GM21825 (cell line): ENCODE data around the gene PPP1R3G.

Source experiments
- ATAC-seq: cut with Tn5 transposase; IDR thresholded peaks from one replicate; pipeline ENCODE4 v1.9.1; 2021; ENCODE audit warnings: mild to moderate bottlenecking, moderate library complexity; ENCODE audit not compliant: unreplicated experiment

The PPP1R3G gene

DNA sequence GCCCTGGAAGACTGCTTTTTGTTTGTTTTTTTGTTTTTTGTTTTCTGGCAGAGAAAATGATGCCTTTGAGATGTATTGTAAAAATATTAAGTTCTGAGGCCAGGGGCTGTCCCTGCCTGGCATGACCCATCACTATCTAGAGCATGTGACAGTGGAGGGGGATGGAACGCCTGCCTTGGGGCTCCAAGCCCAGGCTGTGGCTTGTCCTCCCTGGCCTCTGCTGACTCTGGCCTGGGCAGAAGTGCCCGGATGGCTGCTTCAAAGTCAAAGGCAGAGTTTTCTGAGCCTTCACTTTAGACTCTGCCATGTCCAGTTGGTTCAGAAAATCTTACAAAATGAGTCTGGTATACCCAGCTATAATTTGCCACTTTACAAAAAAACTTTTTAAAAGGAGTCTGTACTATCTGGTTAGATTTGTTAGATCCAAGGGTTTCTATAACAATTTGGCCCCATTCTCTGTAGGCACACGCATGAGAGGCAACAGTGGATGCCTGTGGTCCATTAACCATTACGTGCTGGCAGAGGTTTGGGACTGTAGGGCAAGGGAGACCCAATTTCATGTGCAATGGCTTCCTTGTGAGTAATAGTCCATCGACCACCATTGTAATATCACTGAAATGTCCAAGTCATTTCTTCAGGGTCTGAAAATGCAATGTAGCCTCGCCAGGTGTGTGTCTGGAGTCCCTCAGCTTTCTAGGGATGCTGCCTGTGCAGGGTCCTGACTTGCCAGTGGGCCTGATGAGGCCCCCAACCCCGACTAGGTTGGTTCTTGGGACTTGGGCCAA is 8.3 kb downstream of the PPP1R3G start:
- ATAC-seq = no peak

DNA sequence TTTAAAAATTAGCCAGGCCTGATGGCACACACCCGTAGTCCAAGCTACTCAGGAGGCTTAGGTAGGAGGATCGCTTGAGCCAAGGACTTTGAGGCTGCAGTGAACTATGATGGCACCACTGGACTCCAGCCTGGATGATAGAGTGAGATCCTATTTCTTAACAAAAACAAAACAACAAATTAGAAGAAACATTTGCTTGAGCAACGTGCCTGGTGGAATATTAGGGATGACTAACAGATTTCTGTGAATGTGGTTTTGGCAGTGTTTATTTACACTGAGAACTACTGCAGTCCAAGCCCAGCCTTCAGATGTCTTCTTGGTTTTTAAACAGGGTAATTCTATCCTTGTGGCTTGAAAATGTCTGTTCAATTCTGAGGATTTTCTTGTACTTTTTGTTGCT is 9.2 kb downstream of the PPP1R3G start:
- ATAC-seq = no peak

DNA sequence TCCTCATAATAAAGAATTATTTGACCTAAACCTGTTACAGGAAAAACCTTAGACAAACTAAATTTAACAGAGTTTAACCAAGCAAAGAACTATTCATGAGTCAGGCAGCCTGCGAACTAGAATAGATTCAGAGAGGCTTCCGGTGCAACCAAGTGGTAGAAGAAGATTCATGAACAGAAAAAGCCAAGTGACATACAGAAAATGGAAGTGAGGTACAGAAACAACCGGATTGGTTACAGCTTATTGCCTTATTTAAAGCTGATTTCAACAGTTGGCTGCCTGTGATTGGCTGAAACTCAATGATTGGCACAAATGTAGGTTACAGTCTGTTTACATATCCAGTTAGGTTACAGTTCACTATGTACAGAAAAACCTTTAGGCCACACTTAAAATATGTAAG is 10.1 kb downstream of the PPP1R3G start:
- peak; percentile 66 for ATAC-seq

- no peak for ATAC-seq
These were observed 11.3 kb downstream of the PPP1R3G start for GRCh38 chr6:5096482-5096881.

- ATAC-seq = no peak
These were observed 13.5 kb downstream of the PPP1R3G start for GRCh38 chr6:5098501-5099270.

- ATAC-seq = no peak
These were observed 14.4 kb downstream of the PPP1R3G start for GRCh38 chr6:5099537-5099936.

DNA sequence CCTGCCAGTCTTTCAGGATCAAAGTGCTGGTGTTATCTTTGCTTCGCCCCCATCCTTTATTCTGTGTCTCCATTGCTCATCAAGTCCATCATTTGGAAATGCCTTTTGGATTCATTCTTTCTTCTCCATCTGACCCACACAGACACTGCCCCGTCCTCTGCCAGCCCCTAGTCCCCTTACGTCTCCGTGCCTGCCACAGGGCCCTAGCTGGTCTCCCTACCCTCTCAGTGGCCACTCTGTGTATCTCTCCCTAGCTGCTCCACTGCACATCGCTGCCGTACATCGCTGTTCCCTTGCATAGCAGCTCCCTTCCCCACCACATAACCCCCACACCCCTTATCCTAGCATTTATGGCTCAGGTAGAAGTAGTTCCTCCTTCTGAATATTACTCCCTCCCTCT is 15.7 kb downstream of the PPP1R3G start:
- no peak for ATAC-seq

DNA sequence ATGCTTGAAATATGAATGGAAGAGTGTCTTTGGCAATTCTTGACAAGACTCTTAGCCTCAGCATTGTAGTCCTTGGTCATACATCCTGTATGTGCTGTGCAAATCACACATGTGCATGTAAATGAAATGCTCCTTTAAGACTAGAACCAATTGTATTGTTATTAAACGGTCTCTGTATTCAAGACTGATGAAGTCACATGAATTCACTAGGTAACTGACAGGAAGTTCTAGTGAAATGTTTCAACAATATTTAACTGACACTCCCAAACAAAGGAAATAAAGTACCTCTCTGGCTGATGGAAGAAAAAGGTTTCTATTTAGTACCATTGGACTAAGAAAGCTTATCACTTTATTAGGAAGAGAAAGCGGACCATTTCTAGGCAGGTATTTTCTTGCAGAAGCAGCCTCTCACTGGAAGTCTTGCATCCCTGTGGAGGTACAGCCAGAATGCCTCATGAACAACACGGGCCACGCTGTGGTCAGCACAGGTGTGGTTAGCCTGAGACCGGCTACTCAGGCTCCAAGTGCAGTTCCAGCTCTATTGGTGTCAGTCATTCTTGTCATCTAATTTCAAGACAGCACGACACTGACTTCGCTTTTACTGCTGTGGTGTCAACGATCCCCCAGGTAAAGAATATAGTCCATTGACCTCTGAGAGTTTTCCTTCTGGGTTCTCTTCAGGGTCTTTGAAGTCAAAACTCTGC is 17.3 kb downstream of the PPP1R3G start:
- no peak for ATAC-seq

DNA sequence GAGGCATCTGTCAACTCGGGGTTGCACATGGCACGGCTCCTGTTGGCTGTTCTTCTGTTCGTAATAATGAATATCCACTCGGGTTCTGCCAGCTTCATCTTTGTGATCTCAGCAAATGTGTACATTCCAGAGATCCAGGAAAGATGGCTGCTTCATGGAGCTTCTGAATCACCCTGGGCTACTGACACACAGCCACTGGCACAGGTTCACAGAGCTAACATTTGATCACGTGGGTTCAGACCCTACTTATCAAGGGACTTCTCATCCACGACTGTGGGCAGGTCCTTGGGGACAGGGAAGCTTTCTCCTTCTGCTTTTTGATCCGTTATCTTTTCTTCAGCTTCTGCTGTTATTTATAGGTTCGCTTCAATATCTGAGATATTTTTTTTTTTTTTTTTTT is 18.1 kb downstream of the PPP1R3G start:
- no peak for ATAC-seq

DNA sequence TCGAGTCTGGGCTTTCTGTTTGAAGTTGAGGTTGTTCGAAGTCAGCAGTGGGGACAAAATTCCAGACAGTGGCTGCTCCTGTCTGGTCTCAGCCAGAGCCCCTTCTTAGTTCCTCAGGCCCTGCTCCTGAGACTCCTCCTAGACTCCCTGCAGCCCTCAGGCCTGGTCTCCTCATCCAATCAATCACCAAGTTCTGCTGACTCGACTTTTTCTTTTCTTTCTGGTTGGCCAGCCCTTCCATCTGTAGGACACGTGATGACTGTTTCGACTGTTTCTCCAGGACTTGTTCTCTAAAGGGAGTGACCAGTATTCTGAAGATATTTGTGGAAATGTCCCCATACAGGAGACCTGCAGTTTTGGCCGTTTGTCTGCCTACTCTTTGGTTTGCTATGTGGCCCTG is 19.5 kb downstream of the PPP1R3G start:
- ATAC-seq = no peak

GRCh38 chr6:5105146-5105545 is 20.0 kb downstream of the PPP1R3G start:
- no peak for ATAC-seq

- no peak for ATAC-seq
These were observed 22.2 kb downstream of the PPP1R3G start for GRCh38 chr6:5107341-5107740.

DNA sequence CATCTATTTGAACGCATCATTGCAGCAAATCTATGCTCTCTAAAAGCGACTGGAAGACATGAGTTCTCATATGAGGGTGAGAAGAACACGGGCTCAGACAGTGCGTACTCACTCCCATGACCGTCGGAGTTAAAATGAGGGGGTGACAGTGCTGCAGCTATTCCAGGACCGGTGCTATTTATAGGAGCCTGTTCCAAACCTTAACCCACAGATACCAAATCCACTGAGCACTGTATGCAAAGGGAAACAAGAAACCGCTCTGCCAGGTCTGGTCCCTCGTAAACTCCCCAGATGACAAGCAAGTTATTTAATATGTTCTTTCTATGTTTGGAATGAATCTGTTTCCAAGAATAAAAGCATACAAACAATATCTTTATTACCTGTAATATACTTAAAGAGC is 22.9 kb downstream of the PPP1R3G start:
- no peak for ATAC-seq

DNA sequence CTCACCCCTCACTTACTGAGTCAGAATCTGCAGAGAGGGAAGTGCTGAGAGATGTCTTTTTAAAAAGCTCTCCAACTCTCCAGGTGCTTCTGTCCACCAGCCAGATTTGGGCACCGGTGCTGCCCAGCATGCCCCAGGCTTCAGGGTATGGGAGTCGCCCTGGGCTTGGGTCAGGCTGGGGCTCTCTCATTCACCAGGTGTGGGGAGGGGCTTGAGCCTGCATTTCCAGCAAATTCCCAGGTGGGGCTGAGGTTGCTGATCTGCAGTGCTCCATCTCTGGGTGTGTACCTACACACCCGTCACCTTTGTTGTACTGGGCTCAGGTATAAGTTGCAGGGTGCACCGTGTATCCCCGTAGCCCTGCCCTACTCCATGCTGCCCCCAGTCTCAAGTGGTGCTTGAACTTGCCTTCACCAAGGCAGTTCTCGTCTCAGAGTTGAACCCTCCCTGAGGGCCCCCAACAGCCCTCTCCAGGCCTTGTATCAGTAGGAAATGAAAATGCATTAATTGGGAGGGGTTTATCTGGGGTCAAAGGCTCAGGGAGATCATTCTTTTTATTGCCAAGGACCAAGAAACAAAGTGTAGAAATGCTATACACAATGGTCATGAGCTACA is 23.5 kb downstream of the PPP1R3G start:
- no peak for ATAC-seq

DNA sequence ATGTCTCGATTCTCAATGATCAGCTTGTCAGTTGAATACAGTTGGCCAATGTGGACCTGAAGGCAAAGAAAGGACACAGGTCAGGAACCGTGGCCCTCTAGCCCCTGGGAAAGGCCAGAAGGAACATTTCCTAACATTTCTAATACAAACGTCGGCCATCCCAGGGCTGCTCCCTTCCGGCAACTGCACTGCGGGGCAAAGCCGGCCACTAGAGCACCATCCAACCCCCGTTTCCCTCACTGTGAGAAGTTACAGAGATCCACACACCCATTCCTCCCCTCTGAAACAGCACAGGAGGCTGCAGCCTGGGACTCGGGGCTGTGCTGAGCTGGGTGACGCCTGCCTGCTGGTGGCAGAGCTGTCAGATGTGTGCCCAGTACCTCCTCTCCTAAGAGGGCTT is 24.3 kb downstream of the PPP1R3G start:
- no peak for ATAC-seq

- ATAC-seq = no peak
These were observed 25.1 kb downstream of the PPP1R3G start for GRCh38 chr6:5110246-5110645.

DNA sequence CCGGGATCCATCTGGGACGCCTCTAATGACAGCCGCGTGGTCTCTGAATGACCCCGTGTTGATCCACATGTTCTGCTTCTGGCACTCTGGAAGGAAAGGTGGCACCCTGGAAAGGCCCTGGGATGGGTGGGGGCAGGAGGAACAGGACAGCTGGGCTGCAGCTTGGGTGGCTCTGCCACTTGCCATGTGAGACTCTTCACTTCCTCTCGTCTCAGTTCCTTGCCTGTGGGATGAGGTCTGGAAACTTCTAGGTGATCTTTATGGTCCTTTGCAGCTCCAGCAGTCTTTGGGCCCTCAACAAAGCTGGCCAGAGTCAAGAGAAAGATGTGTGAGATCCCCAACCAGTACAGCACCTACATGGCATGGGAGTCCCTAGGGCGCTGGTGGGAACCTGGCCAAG is 26.5 kb downstream of the PPP1R3G start:
- no peak for ATAC-seq

DNA sequence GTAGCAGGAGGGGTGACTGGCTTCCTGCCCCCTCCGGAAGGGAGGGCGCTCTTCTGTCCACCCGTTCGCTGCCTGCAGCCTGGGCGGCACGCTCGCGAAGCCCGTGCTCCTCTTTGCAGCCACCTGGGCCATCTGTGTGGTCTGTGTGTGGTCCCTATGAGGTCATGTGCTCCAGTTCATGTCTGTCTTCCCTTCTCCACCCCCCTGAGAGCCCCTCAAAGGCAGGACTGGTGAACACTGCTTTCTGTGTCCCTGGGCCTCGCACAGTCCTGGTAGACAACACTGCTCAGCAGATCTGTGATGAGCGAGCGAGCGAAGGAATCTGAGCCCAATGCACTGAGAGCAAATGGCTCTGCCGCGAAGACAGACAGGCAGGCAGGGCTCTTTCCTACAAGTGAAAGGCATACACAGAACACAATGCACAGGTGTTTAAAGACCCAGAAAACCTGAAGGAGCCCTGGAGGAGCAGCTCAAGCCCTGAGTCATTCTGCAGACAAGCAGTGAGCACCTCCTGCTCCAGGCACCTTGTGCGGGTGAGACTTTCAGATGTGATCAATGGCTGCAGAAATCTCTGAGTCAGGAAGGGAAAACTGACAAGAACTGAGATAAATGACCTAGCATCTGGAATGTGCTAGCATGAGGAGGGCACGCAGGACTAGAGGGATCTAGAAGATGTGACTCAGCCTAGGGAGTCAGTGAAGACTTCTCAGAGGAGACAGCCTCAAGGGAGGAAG is 27.1 kb downstream of the PPP1R3G start:
- no peak for ATAC-seq

- ATAC-seq = no peak
These were observed 28.0 kb downstream of the PPP1R3G start for GRCh38 chr6:5113096-5113495.

DNA sequence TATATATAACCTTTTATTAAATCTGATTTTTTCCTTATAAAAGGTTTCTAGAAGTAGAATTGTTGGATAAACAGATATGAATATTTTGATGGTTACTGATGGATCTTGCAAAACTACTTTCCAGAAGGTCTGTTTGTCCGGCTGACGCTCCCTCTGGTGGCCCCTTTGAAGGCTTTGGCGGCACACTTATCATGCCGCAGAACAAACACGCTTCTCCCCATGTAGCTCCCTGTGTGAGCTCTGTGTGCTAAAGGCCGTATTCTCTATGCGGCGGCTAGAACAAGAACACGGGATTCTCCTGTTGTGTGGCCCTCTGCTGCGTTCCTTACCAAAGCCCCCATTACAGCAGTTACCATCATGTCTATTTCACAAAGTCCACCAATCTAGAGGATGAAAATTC is 30.0 kb downstream of the PPP1R3G start:
- ATAC-seq = no peak
